Lower leg skin (tissue), 4 donors: ENCODE data around the gene IMMP2L. TPM values are rescaled to one million over a fixed set of nuclear protein-coding genes. Genes with fewer than 3 reads are reported as not detected.

ENCODE experiments used
- DNase-seq, 2 donors: peaks; one replicate each; pipeline ENCODE4 v3.0.0-alpha.2; 2019; ENCODE audit warnings: low spot score in 2 of 2
- H3K4me3 ChIP-seq: fragments of 200-600 bp; sonication (generic); 2 replicates; pipeline ENCODE4 v1.5.1; 2017; ENCODE audit warnings: mild to moderate bottlenecking, low read depth; ENCODE audit not compliant: poor library complexity, severe bottlenecking
- CTCF ChIP-seq, 3 donors: fragments of 450-650 bp; IDR thresholded peaks; one replicate each; pipeline ENCODE4 v1.5.1; 2016; ENCODE audit warnings: antibody characterized with exemption in 3 of 3, mild to moderate bottlenecking in 3 of 3, moderate library complexity in 2 of 3
- POLR2A ChIP-seq, 2 donors: fragments of 450-650 bp; IDR thresholded peaks; one replicate each; pipeline ENCODE4 v1.6.1; 2016 to 2017; ENCODE audit warnings: antibody characterized with exemption in 2 of 2, mild to moderate bottlenecking in 1 of 2, moderate library complexity in 1 of 2
- WGBS, 2 donors: methylation state at CpG; one replicate each; pipeline ENCODE4 v1.1.5; 2018; 5-methylcytosine and 5-hydroxymethylcytosine counted together
- intact Hi-C: fragments of 100-400 bp; cut with DNase I; formaldehyde crosslinking; loops from one replicate; pipeline ENCODE4 v1.15.0; 2023; ENCODE audit warnings: low total_unique reads
- total RNA-seq, 4 donors: library from RNA; depleted of rRNA; stranded (reverse); fragments of >200 nt; gene quantifications; one replicate each; pipeline ENCODE4 v1.1.0, GENCODE V29; 2016

Gene IMMP2L
- total RNA-seq, 4 donors from 2014 or later, result 13.6 to 16.8 (median 16.4) TPM

GRCh38 chr7:110621289-110621688 is 941.0 kb downstream of the IMMP2L start:
- no peak for DNase-seq
- no peak overlapping the region for H3K4me3 ChIP-seq
- intact Hi-C loops, result no loop called here
- TF ChIP-seq CTCF (IDR thresholded peaks at IDR 0.05) (no peak), POLR2A (IDR thresholded peaks at IDR 0.05) (no peak)
- 92 to 94% methylated on average over 2 of the region's 2 CpGs for WGBS, 2 donors

GRCh38 chr7:110620110-110620735 is 942.1 kb downstream of the IMMP2L start:
- no peak for TF ChIP-seq POLR2A (IDR thresholded peaks at IDR 0.05)
- TF ChIP-seq CTCF (IDR thresholded peaks at IDR 0.05), result no peak
- H3K4me3 ChIP-seq, result no peak overlapping the region
- DNase-seq, result no peak
- intact Hi-C loops, result no loop called here
- 90 to 92% methylated on average over 7 of the region's 7 CpGs for WGBS, 2 donors
